A673 (cell line): ENCODE data around the gene ITPR2. TPM values are rescaled to one million over a fixed set of nuclear protein-coding genes. Genes with fewer than 3 reads are reported as not detected.

Experiments used
- BruUV-seq: library from RNA; stranded (reverse); fragments of 400-500 nt; replicated peaks from 2 replicates; lab custom pipeline; 2021; lab: Mats Ljungman, UMichigan
- CTCF ChIA-PET: fragments of 300-600 bp; sonication (Branson Sonifier 250); formaldehyde crosslinking; loops from one replicate; lab custom pipeline; 2022; ENCODE audit warnings: antibody characterized with exemption; lab: Charles Lee
- POLR2A ChIA-PET: fragments of 300-600 bp; sonication (Branson Sonifier 250); formaldehyde crosslinking; loops from one replicate; lab custom pipeline; 2022; ENCODE audit warnings: antibody characterized with exemption; ENCODE audit not compliant: low non-redundant PET; lab: Charles Lee
- DNase-seq: peaks from one replicate; pipeline ENCODE4 v3.0.0-alpha.2; 2015; ENCODE audit warnings: low spot score
- H3K27ac ChIP-seq: fragments of 200-600 bp; sonication (generic); 2 replicates; pipeline ENCODE4 v1.5.1; 2016; ENCODE audit warnings: mixed run types, low read depth, mild to moderate bottlenecking, mixed read lengths, antibody characterized with exemption, low read length; ENCODE audit not compliant: poor library complexity, severe bottlenecking
- H3K27me3 ChIP-seq: fragments of 200-600 bp; sonication (generic); replicated peaks from 2 replicates; pipeline ENCODE4 v1.6.1; 2017; ENCODE audit warnings: mixed run types, low read depth, mild to moderate bottlenecking, mixed read lengths, antibody characterized with exemption, low read length; ENCODE audit not compliant: insufficient read depth, poor library complexity
- H3K36me3 ChIP-seq: fragments of 200-600 bp; sonication (generic); 2 replicates; pipeline ENCODE4 v1.6.1; 2016; ENCODE audit warnings: mixed run types, mild to moderate bottlenecking, mixed read lengths, antibody characterized with exemption, low read length; ENCODE audit not compliant: insufficient read depth, poor library complexity, severe bottlenecking
- H3K4me1 ChIP-seq: fragments of 200-600 bp; sonication (generic); 2 replicates; pipeline ENCODE4 v1.6.1; 2017; ENCODE audit warnings: mixed run types, mild to moderate bottlenecking, mixed read lengths, antibody characterized with exemption, low read length; ENCODE audit not compliant: insufficient read depth, poor library complexity, severe bottlenecking
- H3K4me3 ChIP-seq: fragments of 200-600 bp; sonication (generic); 2 replicates; pipeline ENCODE4 v1.5.1; 2016; ENCODE audit warnings: low read depth, mixed run types, mild to moderate bottlenecking, mixed read lengths, low read length; ENCODE audit not compliant: poor library complexity, severe bottlenecking
- H3K9me3 ChIP-seq: fragments of 200-600 bp; sonication (generic); 2 replicates; pipeline ENCODE4 v1.6.1; 2016; ENCODE audit warnings: mixed run types, low read depth, mild to moderate bottlenecking, mixed read lengths, antibody characterized with exemption, low read length; ENCODE audit not compliant: poor library complexity, severe bottlenecking
- CTCF ChIP-seq: fragments of 300-800, 200-600 bp; sonication (generic); conservative IDR thresholded peaks from 2 replicates; pipeline ENCODE4 v1.5.1; 2017; ENCODE audit warnings: low read depth, mild to moderate bottlenecking, antibody characterized with exemption, low read length, moderate library complexity, mixed read lengths
- EZH2 ChIP-seq: fragments of 200-600 bp; sonication (generic); IDR thresholded peaks from 2 replicates; pipeline ENCODE4 v1.6.1; 2017; ENCODE audit warnings: borderline replicate concordance, low read depth, mild to moderate bottlenecking, mixed read lengths, antibody characterized with exemption, low read length; ENCODE audit not compliant: poor library complexity, severe bottlenecking
- intact Hi-C: fragments of 100-400 bp; cut with micrococcal nuclease; formaldehyde crosslinking; loops from one replicate; pipeline ENCODE4 v1.10.0; 2022; ENCODE audit not compliant: unreplicated experiment
- total RNA-seq: library from RNA; stranded (reverse); gene quantifications from 2 replicates; pipeline ENCODE4 v1.2.3, GENCODE V29; 2021

Gene ITPR2
- total RNA-seq, 1 experiment from 2014 or later, result 22.6 TPM

- ChIA-PET POLR2A (no interaction called here), CTCF (no interaction called here)
- H3K4me3 ChIP-seq, result no peak overlapping the region
- no peaks in the 10 kb centered on the region for H3K9me3 ChIP-seq
- TF ChIP-seq CTCF, result no peak
- TF ChIP-seq EZH2, result no peak
- H3K36me3 ChIP-seq, result no peaks in the 10 kb centered on the region
- H3K4me1 ChIP-seq, result no peaks in the 10 kb centered on the region
- intact Hi-C loops, result no loop called here
- H3K27ac ChIP-seq, result no peak overlapping the region
- DNase-seq, result no peak
- no peaks in the 10 kb centered on the region for H3K27me3 ChIP-seq
- BruUV-seq, result no TSS peak
These were observed 275.7 kb downstream of the ITPR2 start for GRCh38 chr12:26557326-26557725.

GRCh38 chr12:26556916-26557315, 276.1 kb downstream of the ITPR2 start:
- POLR2A ChIA-PET, result no interaction called here
- H3K27ac ChIP-seq, result no peak overlapping the region
- intact Hi-C loops, result no loop called here
- no peak overlapping the region for H3K4me3 ChIP-seq
- H3K27me3 ChIP-seq, result no peaks in the 10 kb centered on the region
- no TSS peak for BruUV-seq
- no peaks in the 10 kb centered on the region for H3K36me3 ChIP-seq
- no peaks in the 10 kb centered on the region for H3K9me3 ChIP-seq
- no peaks in the 10 kb centered on the region for H3K4me1 ChIP-seq
- no peak for DNase-seq
- CTCF ChIA-PET, result no interaction called here
- TF ChIP-seq CTCF (no peak), EZH2 (no peak)

DNA sequence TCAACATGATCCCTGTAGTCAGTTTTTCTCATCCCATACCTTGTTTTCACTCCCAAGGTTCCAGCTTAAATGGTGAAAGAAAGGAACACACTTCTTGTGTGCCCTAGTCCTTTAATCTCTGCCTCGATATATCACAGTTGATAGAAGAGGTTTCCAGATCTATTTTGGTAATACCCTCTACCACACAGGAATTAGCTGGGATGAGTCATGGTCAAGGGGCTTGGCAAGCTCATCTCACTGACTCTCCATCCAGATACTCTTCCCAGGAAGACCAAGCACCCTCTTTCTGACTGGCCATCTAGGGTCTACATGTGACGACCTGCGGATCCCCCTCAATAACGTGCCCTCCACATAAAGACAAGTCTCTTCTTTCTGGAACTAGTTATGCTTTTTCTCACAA, 277.9 kb downstream of the ITPR2 start:
- H3K4me3 ChIP-seq, result no peak overlapping the region
- H3K9me3 ChIP-seq, result no peaks in the 10 kb centered on the region
- no peaks in the 10 kb centered on the region for H3K27me3 ChIP-seq
- no TSS peak for BruUV-seq
- H3K27ac ChIP-seq, result no peak overlapping the region
- ChIA-PET CTCF (no interaction called here), POLR2A (no interaction called here)
- H3K36me3 ChIP-seq, result no peaks in the 10 kb centered on the region
- TF ChIP-seq EZH2 (no peak), CTCF (no peak)
- no peaks in the 10 kb centered on the region for H3K4me1 ChIP-seq
- no peak for DNase-seq
- intact Hi-C loops, result no loop called here
